Measurements from ENCODE around the gene TMEM218. TPM values are rescaled to one million over a fixed set of nuclear protein-coding genes. Genes with fewer than 3 reads are reported as not detected.

Gene TMEM218
- total RNA-seq, 1 experiment from 2014 or later = 33.2 TPM

GRCh38 chr11:125078516-125079140 lies 32.8 kb downstream of the TMEM218 start:
- DNase-seq (ENCODE audit: extremely low read depth, low read depth) = no peak

DNA sequence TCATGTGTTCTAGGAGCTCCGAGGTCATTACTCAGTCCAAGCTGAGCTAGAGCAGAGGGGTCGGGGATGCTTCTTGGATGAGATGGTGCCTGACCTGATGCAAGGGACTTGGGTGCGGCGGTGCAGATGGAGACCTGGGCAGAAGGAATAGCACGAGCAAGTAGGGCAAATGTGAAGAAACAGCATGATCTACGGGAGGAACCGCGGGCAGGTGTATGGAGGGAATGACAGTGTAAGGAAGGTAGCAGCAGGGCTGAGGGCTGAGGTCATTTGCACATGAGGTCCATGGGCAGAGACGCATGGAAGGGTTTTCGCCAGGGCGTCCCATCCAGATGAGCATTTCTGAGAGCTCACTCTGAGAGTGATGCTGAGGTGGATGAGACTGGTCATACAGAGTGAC lies 33.4 kb downstream of the TMEM218 start:
- no peak for DNase-seq (ENCODE audit: extremely low read depth, low read depth)

GRCh38 chr11:125076378-125076945 lies 35.0 kb downstream of the TMEM218 start:
- no peak for DNase-seq (ENCODE audit: extremely low read depth, low read depth)

DNA sequence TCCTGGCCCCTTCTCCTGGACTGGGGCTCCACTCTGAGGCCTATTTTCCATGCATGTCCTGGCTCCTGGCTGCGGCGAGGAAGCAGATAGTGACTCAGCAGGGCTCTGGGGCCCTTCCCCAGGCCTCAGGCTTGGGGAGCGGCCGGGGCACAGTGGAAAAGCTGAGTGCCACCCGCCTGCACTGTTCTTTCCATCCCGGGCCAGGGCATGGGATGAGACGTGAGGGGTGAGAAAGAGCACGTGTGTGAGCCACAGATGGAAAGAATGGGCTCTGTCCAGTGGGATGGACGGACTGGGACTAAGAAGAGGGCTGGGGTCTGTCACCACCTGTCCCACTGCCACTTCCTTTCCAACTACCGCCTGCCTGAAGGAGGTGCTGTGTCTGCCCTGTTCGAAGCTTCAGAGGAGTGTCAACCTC lies 35.5 kb downstream of the TMEM218 start:
- no peak for DNase-seq (ENCODE audit: extremely low read depth, low read depth)

DNA sequence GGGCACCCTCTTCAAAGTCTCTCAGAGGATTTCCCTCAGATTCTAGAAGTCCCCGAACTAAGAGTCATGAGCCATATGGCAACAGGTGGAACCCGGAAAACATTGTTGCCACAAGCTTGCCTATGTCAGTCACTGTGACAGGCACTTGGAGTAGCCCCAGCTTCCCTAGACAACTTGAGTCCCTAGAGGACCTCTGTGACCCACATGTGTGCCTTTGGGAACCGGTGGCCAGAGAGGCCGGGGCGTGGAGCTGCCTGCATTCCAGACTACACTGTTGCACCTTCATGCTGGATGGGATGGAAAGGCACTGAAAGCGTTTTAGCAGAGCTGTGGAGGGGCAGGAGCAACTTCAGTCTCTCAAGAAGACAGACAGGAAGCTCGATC lies 36.2 kb downstream of the TMEM218 start:
- no peak for DNase-seq (ENCODE audit: extremely low read depth, low read depth)

GRCh38 chr11:125074511-125075241 lies 36.8 kb downstream of the TMEM218 start:
- no peak for DNase-seq (ENCODE audit: extremely low read depth, low read depth)

GRCh38 chr11:125073616-125074483 lies 37.6 kb downstream of the TMEM218 start:
- DNase-seq (ENCODE audit: extremely low read depth, low read depth) = no peak

GRCh38 chr11:125072961-125073590 lies 38.4 kb downstream of the TMEM218 start:
- DNase-seq (ENCODE audit: extremely low read depth, low read depth) = no peak

GRCh38 chr11:125072218-125072960 lies 39.0 kb downstream of the TMEM218 start:
- no peak for DNase-seq (ENCODE audit: extremely low read depth, low read depth)

- DNase-seq (ENCODE audit: extremely low read depth, low read depth) = no peak
Observed at GRCh38 chr11:125071846-125072217, 39.6 kb downstream of the TMEM218 start.

DNA sequence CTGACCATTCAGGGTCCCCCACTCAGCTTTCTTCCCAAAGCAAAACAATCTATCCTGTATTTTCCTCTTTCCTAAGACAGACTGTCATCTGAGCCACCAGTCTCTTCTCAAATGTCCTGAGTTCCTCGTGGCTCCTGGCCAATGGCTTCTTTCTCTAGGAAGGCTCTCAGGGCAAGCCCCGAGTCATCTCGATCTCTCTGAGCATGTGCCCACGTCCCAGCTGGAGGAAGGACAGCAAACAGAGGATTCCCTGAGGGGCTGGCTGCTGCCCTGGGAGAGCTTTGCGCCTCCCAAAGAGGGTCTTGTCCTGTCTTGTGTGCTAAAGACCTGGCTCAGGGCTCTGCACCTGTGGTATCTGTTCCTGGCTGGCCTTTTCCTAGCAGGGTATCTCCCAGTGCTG lies 40.0 kb downstream of the TMEM218 start:
- no peak for DNase-seq (ENCODE audit: extremely low read depth, low read depth)

DNA sequence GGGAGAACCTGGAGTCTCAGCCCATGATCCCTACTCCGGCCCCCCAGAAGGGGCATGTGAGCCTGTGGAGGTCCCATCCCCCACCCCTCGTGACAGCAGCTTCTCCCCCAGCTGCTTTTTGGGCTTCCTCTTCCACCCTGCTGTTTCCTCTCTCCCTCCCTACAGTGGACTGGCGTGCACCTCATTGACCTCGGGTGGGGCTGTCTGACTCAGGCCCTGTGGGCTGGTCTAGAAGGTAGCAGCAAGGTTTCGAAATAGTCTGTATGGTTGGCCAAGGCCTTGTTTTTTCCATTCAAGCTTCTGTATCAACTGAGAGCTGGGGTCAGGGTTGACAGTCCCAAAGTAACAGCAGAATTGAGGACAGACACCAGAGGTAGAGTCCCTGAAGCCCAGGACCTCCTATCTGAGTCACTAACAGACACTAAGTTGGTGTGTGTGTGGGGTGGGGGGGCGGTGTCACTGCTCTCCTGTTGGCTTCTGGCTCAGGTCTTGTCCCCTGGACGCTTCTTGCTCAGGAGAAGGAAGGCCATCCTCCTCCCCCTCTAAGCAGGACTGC lies 40.6 kb downstream of the TMEM218 start:
- DNase-seq (ENCODE audit: extremely low read depth, low read depth) = no peak

- DNase-seq (ENCODE audit: extremely low read depth, low read depth) = no peak
Observed at GRCh38 chr11:125069796-125070195, 41.6 kb downstream of the TMEM218 start.

DNA sequence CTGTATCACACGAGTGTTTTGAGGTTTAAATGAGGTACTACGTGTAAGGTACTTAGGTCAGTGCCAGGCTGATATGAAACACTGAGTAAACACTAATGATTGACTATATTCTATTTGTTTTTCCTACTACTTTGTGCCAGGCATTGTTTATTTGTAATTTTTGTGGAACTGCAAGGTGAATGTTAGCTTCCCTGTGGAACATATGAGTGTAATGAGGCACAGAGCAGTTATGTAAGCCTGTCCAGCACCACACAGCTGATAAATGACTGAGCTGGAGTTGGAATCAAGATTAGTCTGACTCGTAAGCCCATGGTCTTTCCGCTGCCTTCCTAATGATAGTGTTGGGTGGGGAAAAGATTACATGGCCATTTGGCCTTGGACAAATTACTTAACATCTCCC lies 42.4 kb downstream of the TMEM218 start:
- no peak for DNase-seq (ENCODE audit: extremely low read depth, low read depth)

GRCh38 chr11:125068368-125068767 lies 43.1 kb downstream of the TMEM218 start:
- no peak for DNase-seq (ENCODE audit: extremely low read depth, low read depth)

GRCh38 chr11:125064070-125064469 lies 47.4 kb downstream of the TMEM218 start:
- no peak for DNase-seq (ENCODE audit: extremely low read depth, low read depth)

DNA sequence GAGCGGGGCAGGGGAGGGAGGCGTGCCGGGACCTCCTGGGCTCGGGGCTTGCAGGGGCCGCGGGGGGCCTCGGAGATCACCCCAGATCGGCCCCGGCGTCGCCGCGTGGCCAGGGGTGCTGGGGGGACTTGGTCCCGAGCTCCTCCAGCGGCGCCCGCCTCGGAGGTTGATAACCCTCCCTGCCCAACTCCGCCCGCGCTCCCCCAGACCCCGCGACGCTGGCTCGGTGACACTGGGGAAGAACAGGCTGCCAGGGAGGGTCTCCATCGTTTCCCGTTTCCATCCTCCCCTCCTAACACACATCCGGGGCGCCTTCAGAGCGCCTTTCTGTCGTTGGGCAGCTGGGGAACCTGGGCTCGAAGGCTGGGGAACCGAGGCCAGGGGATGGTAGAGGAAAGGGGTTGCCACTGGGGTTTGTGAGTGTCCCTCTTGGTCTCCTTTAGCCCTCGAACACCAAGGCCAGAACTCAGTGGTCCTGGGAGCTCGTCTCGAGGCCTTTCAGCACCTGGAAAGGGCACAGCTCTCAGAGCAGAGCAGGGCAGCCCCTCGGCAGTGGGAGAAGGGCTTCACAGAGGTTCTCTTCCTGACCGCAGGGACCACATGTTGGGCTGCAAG lies 47.9 kb downstream of the TMEM218 start:
- DNase-seq (ENCODE audit: extremely low read depth, low read depth) = no peak

GRCh38 chr11:125062931-125063428 lies 48.4 kb downstream of the TMEM218 start, which contains the start of gene SLC37A2:
TSS of gene SLC37A2 (plus strand) at chr11:125063305. CDS start at chr11:125063368, 63 bp downstream.
- DNase-seq (ENCODE audit: extremely low read depth, low read depth) = peak; percentile 14

All from NCI-H460 (cell line).